MV-4-11 (cell line): Measurements from ENCODE around the gene VSX2.
A peak's percentile ranks its signal among the peaks of the same experiment; 100 is the strongest.

Source experiments
- DNase-seq: peaks from one replicate; lab custom pipeline; 2025; lab: John Stamatoyannopoulos, UW

The VSX2 gene

GRCh38 chr14:74238974-74239847, at the start of gene VSX2:
VSX2 (plus strand) TSS chr14:74239449; CDS start chr14:74239562, 113 bp downstream.
- no peak for DNase-seq

GRCh38 chr14:74190927-74191575, 48.2 kb upstream of the VSX2 start:
- DNase-seq: no peak

- no peak for DNase-seq
Observed at GRCh38 chr14:74194506-74195274, 44.6 kb upstream of the VSX2 start.

- no peak for DNase-seq
Observed at GRCh38 chr14:74195623-74196022, 43.6 kb upstream of the VSX2 start.

- DNase-seq: no peak
Observed at GRCh38 chr14:74198441-74199234, 40.6 kb upstream of the VSX2 start.

- DNase-seq: peak; percentile 5
Observed at GRCh38 chr14:74202113-74202512, 37.1 kb upstream of the VSX2 start.

GRCh38 chr14:74203639-74204038, 35.6 kb upstream of the VSX2 start:
- DNase-seq: no peak

- DNase-seq: no peak
Observed at GRCh38 chr14:74204491-74204890, 34.8 kb upstream of the VSX2 start.

GRCh38 chr14:74205882-74206281, 33.4 kb upstream of the VSX2 start:
- no peak for DNase-seq

GRCh38 chr14:74207943-74208342, 31.3 kb upstream of the VSX2 start:
- no peak for DNase-seq

- DNase-seq: no peak
Observed at GRCh38 chr14:74208642-74209041, 30.6 kb upstream of the VSX2 start.

- no peak for DNase-seq
Observed at GRCh38 chr14:74211945-74212580, 27.2 kb upstream of the VSX2 start.

- DNase-seq: no peak
Observed at GRCh38 chr14:74213907-74214803, 25.1 kb upstream of the VSX2 start.

GRCh38 chr14:74216671-74217070, 22.6 kb upstream of the VSX2 start:
- no peak for DNase-seq

GRCh38 chr14:74217672-74218448, 21.4 kb upstream of the VSX2 start:
- DNase-seq: peak; percentile 41

- DNase-seq: no peak
Observed at GRCh38 chr14:74218462-74218861, 20.8 kb upstream of the VSX2 start.

GRCh38 chr14:74219277-74220205, 19.7 kb upstream of the VSX2 start:
- DNase-seq: no peak

- DNase-seq: no peak
Observed at GRCh38 chr14:74220991-74221390, 18.3 kb upstream of the VSX2 start.
